Osteocyte (in vitro differentiated cells): Measurements from ENCODE around the gene ERP27. TPM values are rescaled to one million over a fixed set of nuclear protein-coding genes. Genes with fewer than 3 reads are reported as not detected.

Experiments used
- DNase-seq: peaks from one replicate; pipeline ENCODE4 v3.0.0; 2021; ENCODE audit warnings: mixed read lengths; ENCODE audit not compliant: unreplicated experiment; ENCODE audit errors: extremely low spot score
- H3K27ac Mint-ChIP-seq: one replicate; pipeline ENCODE4 v1.8.0; 2021; ENCODE audit warnings: mild to moderate bottlenecking, mixed read lengths; ENCODE audit not compliant: unreplicated experiment
- H3K27me3 Mint-ChIP-seq: one replicate; pipeline ENCODE4 v1.8.0; 2021; ENCODE audit warnings: mixed read lengths; ENCODE audit not compliant: unreplicated experiment
- H3K36me3 Mint-ChIP-seq: one replicate; pipeline ENCODE4 v1.8.0; 2021; ENCODE audit warnings: mixed read lengths; ENCODE audit not compliant: unreplicated experiment
- H3K4me1 Mint-ChIP-seq: one replicate; pipeline ENCODE4 v1.8.0; 2021; ENCODE audit warnings: mixed read lengths; ENCODE audit not compliant: unreplicated experiment
- H3K4me3 Mint-ChIP-seq: one replicate; pipeline ENCODE4 v1.8.0; 2021; ENCODE audit warnings: mild to moderate bottlenecking, moderate library complexity, mixed read lengths; ENCODE audit not compliant: unreplicated experiment
- H3K9me3 Mint-ChIP-seq: one replicate; pipeline ENCODE4 v1.8.0; 2021; ENCODE audit warnings: mixed read lengths; ENCODE audit not compliant: unreplicated experiment
- total RNA-seq: library from RNA; stranded (reverse); gene quantifications from 2 replicates; pipeline ENCODE4 v1.2.1, GENCODE V29; 2021
- TF ChIP-seq, protein P1 (sequence below): fragments of 200-600 bp; sonication (generic); IDR thresholded peaks from 2 replicates; pipeline ENCODE4 v1.5.0; 2021; ENCODE audit warnings: antibody characterized with exemption, mild to moderate bottlenecking, moderate library complexity

The ERP27 gene
- total RNA-seq, 1 donor from 2014 or later, result 0.70 TPM

- no peak for DNase-seq
- Mint-ChIP-seq H3K9me3 (no peaks in the 10 kb centered on the region), H3K4me1 (peaks cover 19% of the 10 kb centered on the region), H3K36me3 (no peaks in the 10 kb centered on the region), H3K27ac (no peak overlapping the region), H3K27me3 (no peaks in the 10 kb centered on the region), H3K4me3 (no peak overlapping the region)
- TF ChIP-seq, protein P1, sequence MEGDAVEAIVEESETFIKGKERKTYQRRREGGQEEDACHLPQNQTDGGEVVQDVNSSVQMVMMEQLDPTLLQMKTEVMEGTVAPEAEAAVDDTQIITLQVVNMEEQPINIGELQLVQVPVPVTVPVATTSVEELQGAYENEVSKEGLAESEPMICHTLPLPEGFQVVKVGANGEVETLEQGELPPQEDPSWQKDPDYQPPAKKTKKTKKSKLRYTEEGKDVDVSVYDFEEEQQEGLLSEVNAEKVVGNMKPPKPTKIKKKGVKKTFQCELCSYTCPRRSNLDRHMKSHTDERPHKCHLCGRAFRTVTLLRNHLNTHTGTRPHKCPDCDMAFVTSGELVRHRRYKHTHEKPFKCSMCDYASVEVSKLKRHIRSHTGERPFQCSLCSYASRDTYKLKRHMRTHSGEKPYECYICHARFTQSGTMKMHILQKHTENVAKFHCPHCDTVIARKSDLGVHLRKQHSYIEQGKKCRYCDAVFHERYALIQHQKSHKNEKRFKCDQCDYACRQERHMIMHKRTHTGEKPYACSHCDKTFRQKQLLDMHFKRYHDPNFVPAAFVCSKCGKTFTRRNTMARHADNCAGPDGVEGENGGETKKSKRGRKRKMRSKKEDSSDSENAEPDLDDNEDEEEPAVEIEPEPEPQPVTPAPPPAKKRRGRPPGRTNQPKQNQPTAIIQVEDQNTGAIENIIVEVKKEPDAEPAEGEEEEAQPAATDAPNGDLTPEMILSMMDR, result no peak
Observed at GRCh38 chr12:14919455-14919854, 18.9 kb downstream of the ERP27 start.

- H3K4me1 Mint-ChIP-seq, result peaks cover 37% of the 10 kb centered on the region
- TF ChIP-seq, protein P1, result no peak
- peak overlapping the region; percentile 53 for H3K27ac Mint-ChIP-seq
- no peaks in the 10 kb centered on the region for H3K9me3 Mint-ChIP-seq
- no peaks in the 10 kb centered on the region for H3K36me3 Mint-ChIP-seq
- no peak overlapping the region for H3K4me3 Mint-ChIP-seq
- DNase-seq, result no peak
- no peaks in the 10 kb centered on the region for H3K27me3 Mint-ChIP-seq
Observed at GRCh38 chr12:14915736-14916135, 22.6 kb downstream of the ERP27 start.

DNA sequence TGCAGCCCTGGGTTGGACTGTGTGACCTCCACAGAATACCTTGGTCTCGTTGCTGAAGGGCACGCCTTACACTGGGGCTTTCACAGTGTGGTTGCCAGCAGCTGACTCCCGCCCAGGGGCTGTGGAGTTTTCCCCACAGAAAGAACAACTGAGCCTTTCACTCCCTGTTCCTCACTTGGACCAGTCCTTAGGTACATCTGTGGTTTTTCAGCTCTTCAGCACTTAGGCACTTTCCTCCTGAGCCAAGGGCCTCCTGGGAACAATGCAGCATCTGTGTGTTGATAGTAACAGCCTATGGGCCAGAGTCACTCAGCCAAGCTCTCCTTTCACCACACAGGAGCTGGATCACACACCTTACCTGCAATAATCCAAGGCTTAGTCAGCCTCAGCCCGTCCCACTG lies 25.0 kb downstream of the ERP27 start:
- Mint-ChIP-seq H3K27me3 (no peaks in the 10 kb centered on the region), H3K36me3 (no peaks in the 10 kb centered on the region), H3K4me3 (no peak overlapping the region), H3K27ac (peak overlapping the region; percentile 82), H3K4me1 (peaks cover 40% of the 10 kb centered on the region), H3K9me3 (no peaks in the 10 kb centered on the region)
- no peak for DNase-seq
- TF ChIP-seq, protein P1, result no peak

- Mint-ChIP-seq H3K4me1 (peaks cover 37% of the 10 kb centered on the region), H3K27me3 (no peaks in the 10 kb centered on the region), H3K9me3 (no peaks in the 10 kb centered on the region), H3K27ac (no peak overlapping the region), H3K4me3 (no peak overlapping the region), H3K36me3 (no peaks in the 10 kb centered on the region)
- TF ChIP-seq, protein P1, result no peak
- DNase-seq, result no peak
Observed at GRCh38 chr12:14911131-14911530, 27.2 kb downstream of the ERP27 start.

DNA sequence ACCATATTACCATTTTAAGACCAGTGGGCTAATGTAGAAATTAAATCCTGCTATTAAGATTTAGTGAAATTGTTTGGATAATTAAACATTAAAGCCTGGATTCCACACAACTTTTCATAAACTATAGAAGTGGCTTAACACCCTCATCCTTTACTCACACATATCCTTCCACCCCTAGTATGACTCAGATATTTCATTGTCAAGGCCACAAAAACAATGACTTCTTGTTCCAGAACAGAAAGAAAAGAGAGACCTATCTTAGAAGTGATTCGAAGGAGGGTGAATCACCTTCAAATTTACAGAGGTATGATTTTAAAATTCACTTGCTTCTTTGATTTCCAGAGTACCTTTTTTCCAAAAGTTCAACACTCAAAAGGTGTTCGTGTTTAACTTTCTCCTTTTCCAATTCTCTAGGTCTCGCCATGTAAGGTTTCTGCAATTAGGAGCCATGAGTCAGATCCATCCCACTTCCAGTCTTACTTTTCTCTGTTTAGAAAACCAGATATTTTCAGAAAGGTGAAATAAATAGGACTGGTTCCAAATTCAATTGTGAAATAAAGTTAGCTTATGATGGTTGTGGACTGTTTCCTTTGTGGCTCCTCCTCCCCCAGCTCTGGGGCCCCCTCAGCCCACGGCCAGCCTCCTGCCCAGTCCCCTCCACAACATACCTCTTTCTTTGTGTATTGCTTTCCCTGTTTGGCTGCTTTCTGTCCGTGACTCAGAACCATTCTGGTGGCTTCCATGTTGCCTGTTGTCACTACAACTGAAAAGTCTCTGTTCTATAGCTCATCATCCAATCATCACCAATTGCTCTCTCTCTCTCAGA lies 28.0 kb downstream of the ERP27 start:
- Mint-ChIP-seq H3K36me3 (no peaks in the 10 kb centered on the region), H3K4me3 (no peak overlapping the region), H3K9me3 (peaks cover 3% of the 10 kb centered on the region), H3K27ac (no peak overlapping the region), H3K27me3 (no peaks in the 10 kb centered on the region), H3K4me1 (peaks cover 31% of the 10 kb centered on the region)
- no peak for DNase-seq
- TF ChIP-seq, protein P1, result no peak
